Measurements from ENCODE around the gene RSPH9.

Gene RSPH9

DNA sequence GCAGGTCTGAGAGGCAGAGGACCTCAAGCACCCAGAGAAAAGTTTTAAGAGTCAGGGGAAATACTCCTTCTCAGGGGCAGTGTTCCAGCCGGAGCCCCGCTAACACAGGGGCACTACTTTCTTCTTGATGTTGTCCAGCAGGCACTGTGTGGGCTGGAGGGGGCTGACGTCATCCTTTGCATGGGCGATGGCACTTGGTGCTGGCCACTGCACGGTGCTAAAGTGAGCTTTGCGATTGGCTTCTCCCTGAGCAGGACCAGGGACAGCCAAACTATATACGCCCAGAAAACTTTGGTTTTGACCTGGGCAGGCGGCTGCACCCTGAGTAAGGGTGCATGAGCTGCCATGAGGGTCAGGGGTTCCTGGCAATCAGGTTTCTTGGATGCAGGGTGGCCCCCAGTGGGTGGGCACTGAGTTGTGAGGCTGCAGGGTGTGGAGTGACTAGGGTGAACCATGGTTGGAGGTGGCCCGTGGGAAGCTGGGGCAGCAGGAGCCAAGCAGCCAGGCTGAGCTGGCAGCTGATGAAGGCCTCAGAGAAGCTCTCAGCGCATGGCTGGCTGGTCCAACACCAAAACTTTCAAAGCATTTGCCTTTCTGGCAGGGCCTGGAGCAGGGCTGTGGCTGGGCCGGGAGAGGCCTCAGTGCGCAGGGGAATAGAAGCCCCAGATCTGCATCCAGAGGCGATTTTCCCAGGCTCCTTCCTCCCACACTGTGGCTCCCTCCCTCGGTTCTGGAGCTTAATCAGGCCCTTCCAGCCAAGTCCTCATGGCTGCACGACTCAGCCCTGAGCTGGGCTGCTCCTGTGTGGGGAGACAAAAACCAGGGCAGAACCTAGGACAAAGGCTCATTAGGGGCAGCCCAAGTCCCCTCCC lies 24.4 kb downstream of the RSPH9 start:
- peak; percentile 23 for DNase-seq

DNA sequence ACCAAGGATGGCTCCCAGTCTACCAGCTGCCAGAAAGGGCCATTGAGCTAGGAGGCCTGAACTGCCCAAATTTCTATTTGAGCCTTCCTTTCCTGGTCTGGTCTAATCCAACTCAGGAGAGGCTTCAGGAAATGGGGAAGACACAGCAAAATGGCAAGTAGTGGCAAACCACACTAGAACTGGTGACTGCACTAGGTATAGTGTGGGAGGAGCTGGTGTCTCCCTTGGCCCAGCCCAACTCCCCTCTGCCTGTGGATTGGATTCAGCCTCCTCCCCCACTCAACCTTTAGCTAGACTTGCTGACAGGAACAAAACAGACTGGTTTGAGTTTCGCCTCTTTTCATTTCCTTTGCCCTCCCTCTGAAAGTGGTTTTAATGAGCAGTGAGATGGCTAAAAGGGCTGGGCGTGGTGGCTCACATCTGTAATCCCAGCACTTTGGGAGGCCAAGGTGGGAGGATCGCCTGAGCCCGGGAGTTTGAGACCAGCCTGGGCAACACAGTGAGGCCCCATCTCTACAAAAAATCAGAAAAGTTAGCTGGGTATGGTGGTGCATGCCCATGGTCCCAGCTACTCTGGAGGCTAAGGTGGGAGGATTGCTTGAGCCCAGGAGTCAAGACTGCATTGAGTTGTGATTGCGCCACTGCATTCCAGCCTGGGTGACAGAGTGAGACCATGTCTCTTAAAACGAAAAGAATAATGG lies 25.2 kb downstream of the RSPH9 start:
- DNase-seq, result no peak

DNA sequence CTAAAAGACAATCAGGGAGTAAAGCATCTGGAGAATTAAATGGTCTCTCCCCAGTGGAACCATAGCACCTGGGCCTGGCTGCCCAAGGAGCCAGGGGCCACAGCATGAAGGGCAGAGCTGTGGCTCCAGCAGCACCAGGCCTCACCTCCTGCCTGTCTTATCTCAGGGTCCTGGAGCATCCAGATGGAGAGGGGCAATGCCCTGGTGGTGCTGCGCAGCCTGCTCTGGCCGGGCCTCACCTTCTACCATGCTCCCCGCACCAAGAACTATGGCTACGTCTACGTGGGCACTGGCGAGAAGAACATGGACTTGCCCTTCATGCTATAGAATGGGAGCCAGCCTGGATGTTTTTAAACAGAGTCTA lies 25.8 kb downstream of the RSPH9 start:
- no peak for DNase-seq

DNA sequence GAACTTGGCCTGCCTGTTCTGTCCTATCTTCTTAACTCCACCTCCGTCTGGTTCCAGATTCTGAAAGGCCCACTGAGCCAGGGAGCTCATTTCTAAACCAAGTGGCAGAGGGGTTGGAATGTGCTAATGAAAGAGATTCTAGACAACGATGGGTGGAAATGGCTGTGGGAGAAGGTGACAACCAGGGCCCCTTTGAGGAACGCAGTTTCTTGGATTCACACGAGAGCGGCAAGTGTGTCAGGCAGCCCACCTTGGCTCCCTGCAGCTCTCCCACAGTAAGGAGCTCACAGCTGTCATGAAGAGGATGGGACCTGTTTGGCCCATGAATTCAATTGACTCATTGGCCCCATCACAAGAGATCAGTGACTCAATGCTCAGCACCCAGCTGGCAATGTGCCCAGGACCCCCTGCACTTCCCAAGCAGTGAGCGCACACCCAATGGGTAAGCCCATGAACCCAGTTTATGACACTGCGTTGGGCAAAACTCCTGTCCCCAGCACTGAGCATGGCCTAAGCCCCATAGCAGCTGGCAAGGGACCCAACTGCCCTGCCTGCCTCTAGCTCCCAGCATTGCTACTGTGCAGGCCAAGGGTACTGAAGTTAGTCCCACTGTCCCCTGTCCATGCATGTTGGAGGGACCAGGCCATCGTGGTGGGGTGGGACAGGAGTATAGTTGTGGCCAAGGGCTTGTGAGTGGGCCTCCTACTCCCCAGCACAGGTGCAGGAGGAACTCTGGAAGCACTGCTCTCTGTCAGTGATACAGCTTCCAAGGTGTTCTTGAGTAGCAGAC lies 26.4 kb downstream of the RSPH9 start:
- no peak for DNase-seq

DNA sequence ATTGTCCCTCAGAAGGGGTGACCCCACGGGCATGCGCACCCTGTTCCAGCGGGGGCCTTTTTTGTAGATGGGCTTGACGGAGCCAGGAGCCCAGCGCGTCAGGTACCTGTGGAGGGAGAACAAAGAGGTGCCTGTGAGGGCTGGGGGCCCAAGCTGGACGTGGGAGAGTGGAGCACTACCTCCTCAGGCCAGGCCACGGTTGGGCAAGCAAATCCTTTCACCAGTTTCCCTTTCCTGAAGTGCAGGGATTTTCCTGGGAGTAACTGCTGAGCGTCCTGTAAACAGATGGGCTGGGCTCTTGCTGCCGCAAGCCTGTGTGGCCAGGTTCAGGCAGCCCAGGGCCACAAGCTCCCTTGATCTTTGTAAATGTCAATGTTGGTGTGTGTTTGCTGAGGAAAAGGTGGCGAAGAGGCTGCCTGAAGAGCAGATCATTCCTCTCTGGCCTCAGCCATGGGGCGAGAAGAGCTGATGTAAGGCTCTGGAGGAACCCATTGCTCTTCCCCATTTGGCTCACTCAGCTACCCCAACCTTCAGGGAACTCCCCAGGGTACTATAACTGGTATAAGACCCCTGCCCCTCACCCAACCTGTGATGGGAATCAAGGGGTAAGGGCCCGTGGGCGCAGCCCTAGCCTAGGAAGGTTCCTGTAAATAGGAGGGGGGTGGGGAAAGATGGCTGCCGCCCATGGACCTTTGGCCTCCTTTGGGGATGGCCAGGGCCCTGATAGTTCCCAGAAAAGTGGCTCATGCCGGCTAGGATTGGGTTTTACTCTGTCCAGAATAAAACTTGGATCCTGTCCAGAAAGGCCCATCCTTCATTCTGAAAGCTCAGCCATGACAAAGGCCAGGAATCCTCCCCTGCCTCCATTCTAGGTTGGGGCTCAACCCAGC lies 27.2 kb downstream of the RSPH9 start:
- no peak for DNase-seq

DNA sequence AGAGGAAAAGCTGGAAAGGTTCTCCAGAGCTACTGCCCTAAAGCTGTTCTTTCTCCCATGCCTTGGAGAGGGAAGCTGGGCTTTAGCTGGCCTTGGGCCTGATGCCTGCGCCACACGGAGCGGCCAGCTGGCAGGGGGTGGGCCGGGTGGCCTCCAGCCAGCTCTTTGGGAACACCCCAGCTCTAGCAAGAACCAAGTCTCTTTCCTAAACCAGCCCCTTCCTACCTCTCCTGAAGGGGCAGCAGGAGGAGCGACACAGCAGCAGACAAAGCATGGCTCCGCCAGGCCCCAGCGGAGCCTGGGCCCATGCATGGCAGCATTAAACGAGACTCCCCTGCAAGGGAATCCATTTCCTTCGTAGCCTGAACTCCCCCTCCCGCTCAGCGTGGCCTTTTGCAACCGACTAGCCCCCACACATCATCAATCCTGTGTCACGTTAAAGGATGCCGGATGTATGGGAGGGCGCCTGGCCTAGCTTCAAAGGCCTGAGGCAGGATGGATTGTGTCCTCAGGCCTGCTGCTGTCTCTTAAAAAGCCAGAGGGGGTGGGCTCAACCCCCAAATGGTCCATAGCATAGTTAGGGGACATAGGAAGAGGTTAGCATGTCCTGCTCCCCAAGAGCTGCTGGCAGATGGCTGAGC lies 28.7 kb downstream of the RSPH9 start:
- no peak for DNase-seq

DNA sequence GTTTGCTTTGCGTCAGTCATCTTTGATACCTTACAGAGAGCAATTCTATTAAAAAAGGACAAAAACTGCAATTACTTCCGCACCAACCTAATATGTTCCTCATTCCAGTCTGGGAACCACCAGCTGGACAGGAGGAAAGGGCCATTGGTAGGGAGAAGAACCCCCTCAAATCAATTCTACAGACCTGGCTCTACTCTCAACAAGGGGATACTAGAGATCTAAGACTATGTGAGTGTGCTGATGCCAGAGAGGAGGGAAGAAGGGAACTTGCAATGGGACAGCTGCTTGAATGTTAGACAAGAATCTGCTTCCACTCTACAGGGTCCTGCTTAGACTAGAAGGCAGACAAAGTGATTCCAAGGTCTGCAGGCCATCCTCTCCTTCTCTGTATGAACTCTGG lies 29.5 kb downstream of the RSPH9 start:
- no peak for DNase-seq

DNA sequence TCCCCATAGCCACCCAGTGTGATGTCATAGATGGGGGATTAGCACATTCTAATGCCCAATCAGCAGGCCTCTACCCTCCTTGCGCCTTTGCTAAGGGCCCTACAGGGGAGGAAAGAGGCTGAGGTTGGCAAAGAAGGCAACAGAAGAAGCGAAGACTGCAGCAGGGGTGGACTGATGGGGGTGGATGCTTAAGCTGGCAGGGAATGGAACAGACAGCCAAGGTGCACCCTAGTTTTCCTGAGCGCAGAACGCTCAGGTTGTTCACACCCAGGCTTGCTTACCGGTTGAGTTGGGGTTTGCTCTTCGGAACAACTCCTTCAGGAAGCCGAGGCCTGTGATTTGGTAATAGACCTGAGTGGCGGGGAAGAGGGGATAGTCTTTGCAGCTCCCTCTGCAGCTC lies 30.1 kb downstream of the RSPH9 start:
- no peak for DNase-seq

DNA sequence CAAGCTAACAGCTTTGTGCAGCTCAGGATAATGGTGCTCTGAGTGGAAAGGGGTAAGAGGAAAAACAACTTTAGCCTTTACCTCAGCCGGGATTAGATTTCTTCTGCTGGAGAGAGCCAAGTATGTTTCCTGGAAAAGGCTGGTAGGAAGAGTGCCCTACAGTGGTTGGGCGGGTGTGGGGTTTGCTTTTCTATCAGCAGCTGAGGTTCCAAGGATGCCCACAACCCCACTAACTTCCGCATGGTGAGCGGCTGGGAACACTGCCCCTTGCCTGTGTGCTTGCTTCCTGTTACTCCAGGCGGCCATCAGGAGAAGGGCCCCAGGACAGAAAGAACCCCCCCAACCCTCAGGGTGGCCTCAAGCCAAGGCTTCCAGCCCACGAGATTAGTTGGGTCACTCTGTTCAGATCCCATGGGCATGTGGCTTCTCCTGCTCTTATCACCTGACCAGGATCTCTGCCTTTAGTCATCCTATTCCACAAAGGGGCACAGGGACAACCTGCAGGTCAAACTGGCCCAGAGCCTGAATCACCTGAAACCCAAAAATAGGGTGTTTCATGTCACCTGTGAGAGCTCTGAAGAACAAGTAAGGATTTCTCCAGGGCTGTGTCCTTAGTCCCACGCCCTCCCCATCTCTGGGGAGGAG lies 32.2 kb downstream of the RSPH9 start:
- DNase-seq, result no peak

DNA sequence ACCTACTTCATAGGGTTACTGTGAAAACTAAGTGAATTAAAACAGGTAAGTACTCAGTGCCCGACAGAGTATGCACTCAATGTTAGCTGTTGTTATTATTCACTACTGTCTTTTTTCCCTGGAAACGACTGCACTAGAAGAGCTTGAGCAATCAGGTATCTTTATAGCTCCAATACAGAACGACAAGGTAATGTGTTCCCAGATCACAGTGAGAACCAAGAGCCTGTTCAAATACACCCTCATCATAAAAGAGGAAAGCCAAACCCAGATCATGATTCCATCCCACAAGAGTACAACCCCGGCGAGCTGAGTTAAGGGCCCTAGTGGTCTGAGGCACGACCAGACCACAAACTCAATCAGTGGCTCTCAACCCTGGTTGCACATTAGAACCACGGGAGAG lies 32.9 kb downstream of the RSPH9 start:
- DNase-seq, result no peak

DNA sequence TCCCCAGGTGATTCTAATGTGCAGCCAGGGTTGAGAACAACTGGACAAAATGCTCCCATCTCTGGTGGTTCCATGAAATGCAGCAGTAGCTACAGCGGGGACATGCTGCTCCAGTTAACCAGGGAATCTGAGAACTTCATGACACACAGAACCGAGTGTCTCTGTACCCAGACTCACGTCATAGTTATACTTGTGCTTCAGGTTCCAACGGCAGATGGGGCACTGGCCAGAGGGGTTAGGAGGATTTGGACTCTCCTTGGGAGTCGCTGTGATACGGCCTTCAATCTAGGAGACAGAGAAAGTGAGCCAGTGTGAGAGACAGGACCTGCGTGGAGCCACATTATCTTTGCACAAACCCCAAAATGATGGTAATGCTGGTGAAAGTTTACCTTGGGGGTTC lies 33.5 kb downstream of the RSPH9 start:
- no peak for DNase-seq

DNA sequence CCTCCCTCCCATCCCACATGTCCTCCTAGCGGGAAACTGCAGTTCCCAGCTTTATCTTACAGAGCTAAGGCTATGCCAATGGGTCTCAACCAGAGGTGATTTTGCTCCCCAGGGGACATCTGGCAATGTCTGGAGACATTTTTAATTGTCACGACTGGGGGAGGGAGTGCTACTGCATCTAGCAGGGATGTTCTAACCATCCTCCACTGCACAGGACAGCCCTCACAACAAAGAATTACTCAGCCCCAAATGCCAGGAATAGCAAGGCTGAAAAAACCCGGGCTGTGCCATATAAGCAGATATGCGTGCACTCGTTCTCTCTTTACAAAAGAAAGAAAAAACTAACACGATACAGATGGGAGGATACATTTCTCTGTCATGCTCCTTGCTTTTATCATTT lies 34.2 kb downstream of the RSPH9 start:
- no peak for DNase-seq

DNA sequence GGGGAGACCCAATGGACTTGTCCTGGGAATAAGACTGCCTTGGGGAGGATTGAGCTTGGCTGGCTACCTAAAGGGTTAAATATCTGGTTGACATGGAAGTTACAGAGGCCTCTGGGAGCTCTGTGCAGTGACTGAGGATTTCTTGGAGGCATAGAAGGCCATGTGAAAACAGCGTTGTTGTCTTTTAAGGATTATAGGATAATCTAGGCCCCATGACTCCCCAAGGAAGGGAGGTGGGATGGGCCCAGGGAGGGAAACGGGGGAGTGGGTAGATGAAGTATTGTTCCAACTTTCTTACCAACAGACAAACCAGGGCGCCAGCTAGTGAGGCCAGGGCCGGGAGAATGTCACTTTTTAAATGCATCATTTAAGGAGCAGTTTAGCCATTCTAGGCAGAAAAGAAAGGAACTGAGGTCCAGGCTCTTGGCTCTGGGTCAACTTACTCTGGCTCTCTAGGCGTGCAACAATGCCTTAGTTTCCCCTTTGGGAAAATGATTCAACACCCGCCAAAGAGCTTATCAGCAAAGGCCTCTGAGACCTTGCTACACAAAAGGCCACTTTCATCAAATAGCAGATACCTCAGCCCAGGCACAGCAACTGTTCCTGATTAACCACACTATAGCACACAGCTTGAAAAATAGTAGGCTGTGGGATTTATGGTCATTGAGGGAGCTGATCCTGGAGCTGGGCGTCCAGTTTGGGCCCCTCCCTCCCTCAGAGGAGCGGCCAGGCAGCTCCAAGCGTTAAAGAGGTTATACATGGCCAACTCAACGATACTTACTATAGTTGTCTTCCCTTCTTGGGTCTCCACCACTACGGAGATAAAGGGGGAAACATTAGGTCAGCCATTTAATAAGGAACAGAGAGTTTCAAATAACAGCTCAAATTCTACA lies 35.7 kb downstream of the RSPH9 start:
- no peak for DNase-seq

DNA sequence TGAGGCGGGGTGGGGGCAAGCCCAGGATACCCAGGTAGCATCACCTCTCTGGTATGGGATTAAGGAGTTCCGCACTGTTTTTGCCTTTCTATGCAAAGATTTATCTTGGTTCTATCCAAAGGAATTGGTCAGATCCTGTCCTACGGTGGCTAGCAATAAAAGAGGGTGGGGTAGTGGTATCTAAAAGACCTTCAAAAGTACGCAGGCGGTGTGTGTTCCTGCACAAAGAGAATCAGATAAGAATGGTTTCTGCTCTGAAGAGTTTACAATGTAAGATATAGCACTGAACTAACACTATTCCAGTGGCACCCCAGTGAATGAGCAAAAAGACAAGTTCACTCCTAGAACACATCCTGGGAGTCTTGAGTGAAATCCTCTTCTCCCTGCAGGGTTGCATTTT lies 36.5 kb downstream of the RSPH9 start:
- no peak for DNase-seq

DNA sequence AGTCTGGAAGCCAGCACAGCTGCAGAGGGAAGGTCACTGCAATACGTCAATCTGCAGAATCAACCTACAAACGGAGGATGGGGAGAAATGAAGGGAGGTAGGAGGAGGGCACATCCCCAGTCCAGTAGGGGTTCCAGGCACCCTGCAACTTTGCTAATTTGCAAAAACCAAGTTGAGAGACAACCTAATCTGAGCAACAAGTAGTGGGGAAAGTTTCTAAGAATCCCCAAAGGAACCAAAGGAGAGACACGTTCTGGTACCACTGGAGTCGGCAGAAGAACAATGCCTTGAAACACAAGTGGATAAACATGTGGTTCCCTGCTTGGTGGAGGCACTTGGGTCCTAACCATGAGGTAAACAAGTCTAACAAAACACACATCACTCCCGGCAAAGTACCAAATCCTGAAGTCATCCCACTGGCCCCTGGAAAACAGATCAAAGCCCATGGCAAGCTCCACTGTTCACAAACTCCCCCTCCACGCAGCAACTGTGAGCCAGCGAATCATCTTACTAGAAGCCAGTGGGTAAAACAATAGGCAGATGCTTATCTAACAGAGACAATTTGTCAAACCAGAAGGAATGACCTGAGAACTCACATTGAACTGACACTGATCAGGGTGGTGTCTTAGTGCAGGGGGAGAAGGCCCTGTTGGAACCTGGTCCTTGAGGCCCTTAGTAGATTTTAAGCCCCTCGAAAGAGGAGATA lies 38.0 kb downstream of the RSPH9 start:
- no peak for DNase-seq

DNA sequence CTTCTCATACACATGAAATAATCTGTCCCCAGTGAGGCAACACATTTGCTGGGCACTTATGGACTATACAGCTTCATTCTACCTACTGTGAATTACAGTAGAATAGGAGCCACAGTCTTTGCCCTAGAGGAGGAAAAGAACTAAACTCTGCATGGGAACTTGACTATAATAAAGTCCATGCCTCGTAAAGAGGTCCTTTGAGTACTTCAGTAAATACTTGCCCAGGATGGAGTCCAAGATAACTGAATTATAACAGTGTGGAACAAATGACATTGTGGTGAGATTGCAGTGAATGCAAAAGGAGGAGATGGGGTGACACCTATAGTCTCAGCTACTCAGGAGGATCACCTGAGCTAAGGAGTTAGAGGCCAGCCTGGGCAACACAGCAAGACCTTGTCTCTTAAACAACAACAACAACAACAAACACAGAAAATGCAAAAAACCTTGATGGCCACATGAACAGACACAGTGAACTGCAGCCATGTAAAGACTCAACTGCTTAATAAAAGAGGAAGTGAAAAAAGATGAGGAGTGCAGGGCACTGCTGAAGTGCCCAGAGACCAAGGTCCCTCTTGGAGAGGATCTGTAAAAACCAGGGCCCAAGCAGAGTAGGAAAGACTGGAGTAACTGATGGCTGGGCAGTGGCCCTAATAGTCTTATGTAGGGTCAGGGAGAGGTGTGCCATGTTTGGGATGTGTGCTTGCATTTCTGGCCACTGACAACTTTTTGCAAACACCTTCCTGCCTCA lies 39.0 kb downstream of the RSPH9 start:
- DNase-seq, result no peak

DNA sequence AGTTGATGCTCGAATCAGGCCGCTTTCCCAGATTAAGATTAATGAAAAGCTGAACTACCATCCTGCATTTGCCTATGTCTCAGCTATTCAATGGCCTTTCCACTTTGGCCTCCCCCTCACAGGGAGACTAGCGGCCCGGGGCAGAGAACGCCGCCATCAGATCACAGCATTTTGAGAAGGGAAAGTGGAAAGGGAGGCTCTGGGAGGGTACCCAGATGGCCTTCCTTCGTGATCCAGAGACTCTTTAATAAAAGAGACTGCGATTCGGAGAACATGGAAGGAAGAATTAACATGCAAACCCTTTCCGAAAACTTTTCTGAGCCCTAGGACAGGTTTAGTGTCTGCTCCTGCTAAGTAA lies 42.2 kb downstream of the RSPH9 start:
- no peak for DNase-seq

DNA sequence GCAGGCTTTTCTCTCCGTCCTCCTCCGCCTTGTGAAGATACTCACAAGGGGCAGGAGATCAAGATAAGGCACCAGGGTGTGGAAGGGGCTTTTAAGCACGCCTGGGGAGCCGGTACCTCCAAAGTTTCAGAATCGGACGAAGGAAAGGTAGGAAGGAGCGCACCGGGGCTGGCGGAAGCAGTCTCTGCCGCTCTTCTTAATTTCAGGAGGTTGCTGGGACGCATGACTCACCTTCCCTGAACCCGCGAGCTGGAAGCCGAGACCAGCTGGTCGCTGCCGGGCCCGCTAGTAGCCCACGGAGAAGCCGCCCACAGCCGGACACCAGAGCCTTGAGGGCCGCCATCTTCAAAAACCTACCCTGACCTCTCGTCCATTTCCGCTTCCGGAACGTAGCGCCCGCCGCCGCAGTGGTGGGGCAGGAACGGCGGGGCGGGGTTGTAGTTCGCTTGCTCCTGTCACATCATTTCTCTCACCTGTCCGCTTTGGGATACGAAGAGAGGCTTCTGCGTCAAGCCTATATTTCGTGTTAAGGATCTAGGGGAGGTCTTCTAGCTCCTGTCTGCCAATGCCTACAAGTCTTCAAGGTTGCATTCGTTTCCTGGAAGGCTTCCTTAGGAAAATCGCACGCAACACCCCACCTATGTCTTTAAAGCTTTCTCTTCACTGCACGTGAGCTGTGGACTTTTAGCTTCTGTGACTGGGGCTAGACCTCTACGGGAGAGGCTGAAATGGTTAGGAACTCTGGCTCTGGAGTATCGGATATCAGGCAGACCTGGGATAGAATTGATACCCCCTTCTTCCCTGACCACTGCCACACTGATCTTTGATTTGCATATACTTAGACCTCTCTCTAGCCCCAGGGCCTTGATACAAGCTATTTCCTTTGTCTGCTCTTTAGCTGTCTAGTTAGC lies 42.9 kb downstream of the RSPH9 start, which contains the start of gene MRPS18A:
TSS of gene MRPS18A (minus strand) at position 355 of the 911 bp plus-strand sequence. CDS start at position 343, 12 bp downstream.
- peak; percentile 84 for DNase-seq

All from HCEC 1CT (cell line).